Neural cell (in vitro differentiated cells): ENCODE results near the gene EBPL. TPM values are rescaled to one million over a fixed set of nuclear protein-coding genes. Genes with fewer than 3 reads are reported as not detected.

Experiments
- H2AFZ ChIP-seq: fragments of 200-600, 300-800 bp; sonication (generic), shearing (Covaris generic); 2 replicates; pipeline ENCODE4 v1.6.0; 2014; ENCODE audit warnings: low read depth, mild to moderate bottlenecking, antibody characterized with exemption, low read length, moderate library complexity
- H3F3A ChIP-seq: fragments of 200-600 bp; shearing (Covaris generic); 2 replicates; pipeline ENCODE4 v1.6.1; 2016; ENCODE audit warnings: mild to moderate bottlenecking, moderate library complexity, mixed read lengths, antibody characterized with exemption, low read length; ENCODE audit not compliant: insufficient read depth, poor library complexity, severe bottlenecking
- H3K27ac ChIP-seq: fragments of 200-600, 300-800 bp; sonication (generic), shearing (Covaris generic); 2 replicates; pipeline ENCODE4 v1.5.1; 2014; ENCODE audit warnings: mild to moderate bottlenecking, low read length, moderate library complexity
- H3K27me3 ChIP-seq: fragments of 300-800, 200-600 bp; sonication (generic), shearing (Covaris generic); 2 replicates; pipeline ENCODE4 v1.6.0; 2014; ENCODE audit warnings: mild to moderate bottlenecking, low read depth, low read length, moderate library complexity; ENCODE audit not compliant: insufficient read depth
- H3K36me3 ChIP-seq: fragments of 300-800, 200-600 bp; sonication (generic), shearing (Covaris generic); 2 replicates; pipeline ENCODE4 v1.5.1; 2014; ENCODE audit warnings: mild to moderate bottlenecking, antibody characterized with exemption, low read length, moderate library complexity; ENCODE audit not compliant: insufficient read depth
- H3K4me2 ChIP-seq: fragments of 300-800, 200-600 bp; sonication (generic), shearing (Covaris generic); 2 replicates; pipeline ENCODE4 v1.6.0; 2014; ENCODE audit warnings: mild to moderate bottlenecking, low read length
- H3K4me3 ChIP-seq: fragments of 300-800, 200-600 bp; sonication (generic), shearing (Covaris generic); 2 replicates; pipeline ENCODE4 v1.5.1; 2014; ENCODE audit warnings: mild to moderate bottlenecking, low read length, moderate library complexity
- H3K79me2 ChIP-seq: fragments of 200-600 bp; shearing (Covaris generic); replicated peaks from 2 replicates; pipeline ENCODE4 v1.6.0; 2014; ENCODE audit warnings: mild to moderate bottlenecking, low read length, moderate library complexity; ENCODE audit not compliant: insufficient read depth
- H3K9ac ChIP-seq: fragments of 300-800, 200-600 bp; sonication (generic), shearing (Covaris generic); 2 replicates; pipeline ENCODE4 v1.6.1; 2016; ENCODE audit warnings: mild to moderate bottlenecking, low read length, mixed read lengths
- H3K9me2 ChIP-seq: fragments of 200-600 bp; shearing (Covaris generic); 2 replicates; pipeline ENCODE4 v1.6.1; 2016; ENCODE audit warnings: mild to moderate bottlenecking, low read length, mixed read lengths; ENCODE audit not compliant: insufficient read depth
- H3K9me3 ChIP-seq: fragments of 200-600, 300-800 bp; sonication (generic), shearing (Covaris generic); 2 replicates; pipeline ENCODE4 v1.6.1; 2016; ENCODE audit warnings: mild to moderate bottlenecking, mixed run types, low read length, moderate library complexity, mixed read lengths
- H4K20me1 ChIP-seq: fragments of 200-600 bp; shearing (Covaris generic); 2 replicates; pipeline ENCODE4 v1.6.1; 2016; ENCODE audit warnings: mild to moderate bottlenecking, mixed run types; ENCODE audit not compliant: insufficient read depth
- CTCF ChIP-seq: fragments of 450-650 bp; IDR thresholded peaks from 2 replicates; pipeline ENCODE4 v1.5.1; 2014; ENCODE audit warnings: antibody characterized with exemption, mild to moderate bottlenecking, moderate library complexity; ENCODE audit not compliant: poor library complexity, severe bottlenecking
- EP300 ChIP-seq: fragments of 450-650 bp; conservative IDR thresholded peaks from 2 replicates; pipeline ENCODE4 v1.6.1; 2014; ENCODE audit warnings: antibody characterized with exemption, mild to moderate bottlenecking, moderate library complexity; ENCODE audit not compliant: poor library complexity, severe bottlenecking
- EZH2 ChIP-seq: fragments of 200-600, 300-800 bp; shearing (Covaris generic), sonication (generic); IDR thresholded peaks from 2 replicates; pipeline ENCODE4 v1.6.1; 2014; ENCODE audit warnings: antibody characterized with exemption, low read length, borderline replicate concordance, mild to moderate bottlenecking; ENCODE audit not compliant: insufficient read depth, poor library complexity, severe bottlenecking
- MXI1 ChIP-seq: fragments of 450-650 bp; conservative IDR thresholded peaks from 2 replicates; pipeline ENCODE4 v1.6.1; 2014; ENCODE audit warnings: antibody characterized with exemption, mild to moderate bottlenecking; ENCODE audit not compliant: poor library complexity, severe bottlenecking
- POLR2AphosphoS5 ChIP-seq: IDR thresholded peaks from 2 replicates; pipeline ENCODE4 v1.6.1; 2012
- RAD21 ChIP-seq: fragments of 450-650 bp; conservative IDR thresholded peaks from 2 replicates; pipeline ENCODE4 v1.6.1; 2014; ENCODE audit warnings: antibody characterized with exemption, mild to moderate bottlenecking, moderate library complexity
- REST ChIP-seq: IDR thresholded peaks from 2 replicates; pipeline ENCODE4 v1.6.1; 2012; ENCODE audit warnings: borderline replicate concordance
- SMC3 ChIP-seq: fragments of 450-650 bp; conservative IDR thresholded peaks from 2 replicates; pipeline ENCODE4 v1.6.1; 2014; ENCODE audit warnings: antibody characterized with exemption, mild to moderate bottlenecking, moderate library complexity; ENCODE audit not compliant: poor library complexity
- TAF1 ChIP-seq: IDR thresholded peaks from 2 replicates; pipeline ENCODE4 v1.6.1; 2012; ENCODE audit warnings: low read depth
- polyA plus RNA-seq: library from polyadenylated mRNA; depleted of rRNA; stranded (reverse); fragments of >200 nt; gene quantifications from 2 replicates; pipeline ENCODE4 v1.2.3, GENCODE V29; 2014

The EBPL gene
- polyA plus RNA-seq, 1 donor from 2014 or later = 41.2 TPM

- Histone ChIP-seq H3K79me2 (no peaks in the 10 kb centered on the region), H3K4me3 (no peak within 1 kb of the TSS), H3K27me3 (no peaks in the 10 kb centered on the region), H3K9me2 (no peaks in the 10 kb centered on the region), H4K20me1 (no peaks in the 10 kb centered on the region), H2AFZ (no peak within 1 kb of the TSS), H3K36me3 (no peaks in the 10 kb centered on the region), H3K27ac (no peak within 1 kb of the TSS), H3K9me3 (no peaks in the 10 kb centered on the region), H3F3A (no peaks in the 10 kb centered on the region), H3K9ac (no peak within 1 kb of the TSS), H3K4me2 (no peak within 1 kb of the TSS)
- TF ChIP-seq RAD21 (no peak), SMC3 (no peak), CTCF (no peak), TAF1 (no peak), MXI1 (no peak), EP300 (no peak), REST (no peak), EZH2 (no peak), POLR2AphosphoS5 (no peak)
Observed at GRCh38 chr13:49627831-49628652, 63.2 kb downstream of the EBPL start, which contains the start of gene ARL11. ARL11 (plus strand) TSS chr13:49628507; CDS start chr13:49630448, 1,941 bp downstream.

- H3K9me2 ChIP-seq = no peaks in the 10 kb centered on the region
- no peaks in the 10 kb centered on the region for H3K79me2 ChIP-seq
- no peak overlapping the region for H3K4me3 ChIP-seq
- H3F3A ChIP-seq = no peaks in the 10 kb centered on the region
- no peaks in the 10 kb centered on the region for H3K9me3 ChIP-seq
- H3K27me3 ChIP-seq = no peaks in the 10 kb centered on the region
- no peak overlapping the region for H3K4me2 ChIP-seq
- no peaks in the 10 kb centered on the region for H3K36me3 ChIP-seq
- H2AFZ ChIP-seq = no peak overlapping the region
- H3K27ac ChIP-seq = no peak overlapping the region
- no peak overlapping the region for H3K9ac ChIP-seq
- no peak for TF ChIP-seq EZH2
- TF ChIP-seq POLR2AphosphoS5 = no peak
- no peak for TF ChIP-seq CTCF
- TF ChIP-seq RAD21 = no peak
- TF ChIP-seq TAF1 = no peak
- TF ChIP-seq SMC3 = no peak
- TF ChIP-seq REST = no peak
- no peak for TF ChIP-seq EP300
- no peak for TF ChIP-seq MXI1
- H4K20me1 ChIP-seq = no peaks in the 10 kb centered on the region
Observed at GRCh38 chr13:49625392-49626079, 65.8 kb downstream of the EBPL start.
